Measurements from ENCODE around the gene RPSA.

RPSA gene

DNA sequence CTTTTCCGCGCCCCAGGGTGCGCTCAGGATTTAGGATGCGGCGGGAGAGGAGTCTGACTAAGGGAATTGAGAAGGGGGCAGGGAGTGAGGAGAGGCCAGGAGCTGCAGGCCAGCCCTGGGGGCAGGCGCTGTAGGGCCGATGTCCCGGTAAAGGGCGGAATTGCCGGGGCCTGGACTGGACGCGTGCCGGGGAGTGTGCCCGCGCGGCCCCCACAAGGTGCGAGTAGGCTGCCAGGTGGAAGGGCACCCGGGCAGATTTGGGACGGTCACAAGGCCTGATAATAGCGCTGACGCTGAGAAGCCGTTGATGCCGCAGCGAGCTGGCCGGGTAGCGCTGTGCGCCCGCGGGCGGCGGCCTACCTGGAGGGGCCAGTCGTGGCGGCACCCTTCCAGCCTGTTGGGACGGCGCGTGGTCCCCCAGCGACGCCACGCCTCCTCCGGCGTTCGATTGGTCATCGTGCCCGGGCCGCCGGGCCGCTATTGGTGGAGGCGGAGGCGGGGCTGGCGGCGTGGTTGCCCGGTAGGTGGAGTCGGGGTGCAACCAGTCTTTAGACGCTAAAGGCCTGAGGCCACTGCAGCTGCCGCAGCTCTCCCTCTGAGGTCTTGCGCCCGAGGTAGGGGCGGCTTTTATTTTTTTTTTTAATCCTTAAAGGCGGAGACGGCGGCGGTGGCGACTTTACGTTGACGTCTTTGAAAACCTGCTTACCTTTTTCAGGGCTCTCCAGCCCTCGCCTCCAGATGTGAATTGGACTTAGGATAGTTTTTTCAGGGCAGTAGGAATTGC lies 22.4 kb upstream of the RPSA start:
- Histone ChIP-seq H3K4me3 (ENCODE audit: low read length, poor library complexity, severe bottlenecking) (peak overlapping the region; percentile 94), H3K9me2 (replicated peaks; ENCODE audit: low read depth, low read length) (no peaks in the 10 kb centered on the region), H3K4me2 (ENCODE audit: low read depth, low read length, poor library complexity, severe bottlenecking) (peak overlapping the region; percentile 85), H3K27me3 (ENCODE audit: insufficient read depth, low read length, poor library complexity, severe bottlenecking) (no peaks in the 10 kb centered on the region), H3K4me1 (ENCODE audit: insufficient read depth, low read length, poor library complexity, severe bottlenecking) (peaks cover 54% of the 10 kb centered on the region), H3K79me2 (ENCODE audit: insufficient read depth, low read length) (peaks cover 61% of the 10 kb centered on the region), H3K9ac (ENCODE audit: low read depth, low read length, poor library complexity, severe bottlenecking) (peak overlapping the region; percentile 94), H3K36me3 (ENCODE audit: insufficient read depth, low read length) (peaks cover under 1% of the 10 kb centered on the region; the same call in 1 of the 2 replicates), H3F3A (ENCODE audit: low read depth) (no peaks in the 10 kb centered on the region), H2AFZ (ENCODE audit: low read length) (peak overlapping the region; percentile 86), H4K20me1 (ENCODE audit: insufficient read depth, low read length, poor library complexity, severe bottlenecking) (peaks cover 52% of the 10 kb centered on the region), H3K9me3 (ENCODE audit: insufficient read depth, low read depth, low read length) (no peaks in the 10 kb centered on the region)
- TF ChIP-seq EZH2phosphoT487 (IDR thresholded peaks at IDR 0.05; ENCODE audit: borderline replicate concordance) = no peak
- TF ChIP-seq, protein P1, sequence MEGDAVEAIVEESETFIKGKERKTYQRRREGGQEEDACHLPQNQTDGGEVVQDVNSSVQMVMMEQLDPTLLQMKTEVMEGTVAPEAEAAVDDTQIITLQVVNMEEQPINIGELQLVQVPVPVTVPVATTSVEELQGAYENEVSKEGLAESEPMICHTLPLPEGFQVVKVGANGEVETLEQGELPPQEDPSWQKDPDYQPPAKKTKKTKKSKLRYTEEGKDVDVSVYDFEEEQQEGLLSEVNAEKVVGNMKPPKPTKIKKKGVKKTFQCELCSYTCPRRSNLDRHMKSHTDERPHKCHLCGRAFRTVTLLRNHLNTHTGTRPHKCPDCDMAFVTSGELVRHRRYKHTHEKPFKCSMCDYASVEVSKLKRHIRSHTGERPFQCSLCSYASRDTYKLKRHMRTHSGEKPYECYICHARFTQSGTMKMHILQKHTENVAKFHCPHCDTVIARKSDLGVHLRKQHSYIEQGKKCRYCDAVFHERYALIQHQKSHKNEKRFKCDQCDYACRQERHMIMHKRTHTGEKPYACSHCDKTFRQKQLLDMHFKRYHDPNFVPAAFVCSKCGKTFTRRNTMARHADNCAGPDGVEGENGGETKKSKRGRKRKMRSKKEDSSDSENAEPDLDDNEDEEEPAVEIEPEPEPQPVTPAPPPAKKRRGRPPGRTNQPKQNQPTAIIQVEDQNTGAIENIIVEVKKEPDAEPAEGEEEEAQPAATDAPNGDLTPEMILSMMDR (conservative IDR thresholded peaks at IDR 0.05; ENCODE audit: low read length) = no peak

DNA sequence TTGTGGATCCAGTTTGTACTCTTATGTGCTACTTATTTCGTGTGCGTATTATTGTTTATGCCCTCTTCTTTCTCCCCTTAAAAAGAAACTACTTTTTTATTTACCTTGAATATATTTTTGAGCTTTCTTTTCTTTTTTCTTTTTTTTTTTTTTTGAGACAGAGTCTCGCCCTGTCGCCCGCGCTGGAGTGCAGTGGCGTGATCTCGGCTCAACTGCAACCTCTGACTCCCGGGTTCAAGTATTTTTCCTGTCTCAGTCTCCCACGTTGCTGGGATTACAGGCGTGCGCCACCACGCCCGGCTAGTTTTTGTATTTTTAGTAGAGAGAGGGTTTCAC lies 21.9 kb upstream of the RPSA start:
- no peak for TF ChIP-seq EZH2phosphoT487 (IDR thresholded peaks at IDR 0.05; ENCODE audit: borderline replicate concordance)
- TF ChIP-seq, protein P1 (conservative IDR thresholded peaks at IDR 0.05; ENCODE audit: low read length) = no peak
- Histone ChIP-seq H4K20me1 (ENCODE audit: insufficient read depth, low read length, poor library complexity, severe bottlenecking) (peaks cover 58% of the 10 kb centered on the region), H3K36me3 (ENCODE audit: insufficient read depth, low read length) (peaks cover 6% of the 10 kb centered on the region; the same call in 1 of the 2 replicates), H3K79me2 (ENCODE audit: insufficient read depth, low read length) (peaks cover 67% of the 10 kb centered on the region), H3K4me3 (ENCODE audit: low read length, poor library complexity, severe bottlenecking) (peak overlapping the region; percentile 94), H3K9ac (ENCODE audit: low read depth, low read length, poor library complexity, severe bottlenecking) (peak overlapping the region; percentile 94), H3K4me1 (ENCODE audit: insufficient read depth, low read length, poor library complexity, severe bottlenecking) (peaks cover 57% of the 10 kb centered on the region), H2AFZ (ENCODE audit: low read length) (no peak overlapping the region), H3K9me2 (replicated peaks; ENCODE audit: low read depth, low read length) (no peaks in the 10 kb centered on the region), H3K27me3 (ENCODE audit: insufficient read depth, low read length, poor library complexity, severe bottlenecking) (no peaks in the 10 kb centered on the region), H3K4me2 (ENCODE audit: low read depth, low read length, poor library complexity, severe bottlenecking) (peak overlapping the region; percentile 85), H3K9me3 (ENCODE audit: insufficient read depth, low read depth, low read length) (no peaks in the 10 kb centered on the region), H3F3A (ENCODE audit: low read depth) (no peaks in the 10 kb centered on the region)

DNA sequence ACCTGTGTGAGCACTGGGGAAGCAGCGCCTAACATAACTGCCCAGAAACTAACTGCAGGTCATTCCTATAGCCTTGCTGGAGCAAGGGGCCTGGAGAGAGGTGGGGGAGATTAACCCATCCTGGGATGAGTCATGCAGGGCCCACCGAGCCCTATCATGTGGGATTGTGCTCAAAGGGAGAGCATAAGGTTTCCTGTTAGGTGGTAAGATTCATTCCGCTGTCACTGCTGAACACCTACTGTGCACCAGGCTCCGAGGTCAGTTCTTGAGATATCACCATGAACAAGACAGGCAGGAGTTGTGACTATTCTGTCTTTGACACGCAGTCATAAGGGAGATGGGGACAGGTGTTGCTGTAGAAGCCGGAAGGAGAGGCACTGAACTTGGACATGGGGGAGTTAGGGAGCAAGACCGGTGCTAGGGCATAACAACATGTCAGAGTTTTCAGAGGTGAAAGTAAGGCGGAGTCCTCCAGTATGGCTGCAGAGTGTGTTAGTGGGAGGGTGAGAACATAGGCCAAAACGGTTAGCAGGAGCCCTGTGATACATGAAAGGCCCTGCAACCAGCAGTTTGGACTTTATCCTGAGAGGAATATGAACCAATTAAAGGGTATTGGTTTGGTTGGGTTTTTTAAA lies 20.9 kb upstream of the RPSA start:
- H3K9ac ChIP-seq (ENCODE audit: low read depth, low read length, poor library complexity, severe bottlenecking) = peak overlapping the region; percentile 94
- H3K4me1 ChIP-seq (ENCODE audit: insufficient read depth, low read length, poor library complexity, severe bottlenecking) = peaks cover 59% of the 10 kb centered on the region
- H3K79me2 ChIP-seq (ENCODE audit: insufficient read depth, low read length) = peaks cover 76% of the 10 kb centered on the region
- H4K20me1 ChIP-seq (ENCODE audit: insufficient read depth, low read length, poor library complexity, severe bottlenecking) = peaks cover 60% of the 10 kb centered on the region
- TF ChIP-seq EZH2phosphoT487 (IDR thresholded peaks at IDR 0.05; ENCODE audit: borderline replicate concordance) = no peak
- TF ChIP-seq, protein P1 (conservative IDR thresholded peaks at IDR 0.05; ENCODE audit: low read length) = no peak
- H3K4me2 ChIP-seq (ENCODE audit: low read depth, low read length, poor library complexity, severe bottlenecking) = peak overlapping the region; percentile 85
- no peaks in the 10 kb centered on the region for H3K9me2 ChIP-seq (replicated peaks; ENCODE audit: low read depth, low read length)
- no peaks in the 10 kb centered on the region for H3F3A ChIP-seq (ENCODE audit: low read depth)
- peaks cover 14% of the 10 kb centered on the region; the same call in 1 of the 2 replicates for H3K36me3 ChIP-seq (ENCODE audit: insufficient read depth, low read length)
- H3K9me3 ChIP-seq (ENCODE audit: insufficient read depth, low read depth, low read length) = no peaks in the 10 kb centered on the region
- H3K27me3 ChIP-seq (ENCODE audit: insufficient read depth, low read length, poor library complexity, severe bottlenecking) = no peaks in the 10 kb centered on the region
- H2AFZ ChIP-seq (ENCODE audit: low read length) = no peak overlapping the region
- peak overlapping the region; percentile 94 for H3K4me3 ChIP-seq (ENCODE audit: low read length, poor library complexity, severe bottlenecking)
